Left lobe of liver (tissue), 2 donors: Measurements from ENCODE around the gene MAD1L1. TPM values are rescaled to one million over a fixed set of nuclear protein-coding genes. Genes with fewer than 3 reads are reported as not detected.
"Not testable (repeated sequence)": the region's sequence is repeated elsewhere in the genome, so short reads cannot be mapped to it uniquely, and the experiment has no call there.

Experiments
- ATAC-seq: fragments of 200-7000 bp; cut with Tn5 transposase; one replicate; pipeline ENCODE4 v1.9.1; 2020; ENCODE audit warnings: mild to moderate bottlenecking, moderate library complexity
- DNase-seq: peaks from one replicate; pipeline ENCODE4 v3.0.0-alpha.2; 2020; ENCODE audit warnings: low spot score
- total RNA-seq: library from RNA; stranded (reverse); gene quantifications from one replicate; pipeline ENCODE4 v1.2.1, GENCODE V29; 2021
- donor health status: DM: no; HTN: no; CAD: no; lungs with moderate emphysema.
- donor health status: DM: no; HTN: yes; CAD: no.

Gene MAD1L1
- total RNA-seq, 1 donor from 2014 or later, result 24.9 TPM

GRCh38 chr7:1996816-1997215, 235.9 kb downstream of the MAD1L1 start:
- ATAC-seq (no peak), DNase-seq (no peak)

GRCh38 chr7:1995911-1996420, 236.8 kb downstream of the MAD1L1 start:
- not testable (repeated sequence) for DNase-seq, ATAC-seq

- DNase-seq, result no peak
- ATAC-seq, result no peak
These were observed 237.3 kb downstream of the MAD1L1 start for GRCh38 chr7:1995426-1995825.

GRCh38 chr7:1994931-1995330, 237.8 kb downstream of the MAD1L1 start:
- no peak for DNase-seq
- no peak for ATAC-seq

GRCh38 chr7:1993776-1994740, 238.7 kb downstream of the MAD1L1 start:
- peak; percentile 66 for DNase-seq
- ATAC-seq, result peak; percentile 70

- ATAC-seq, result peak; percentile 70
- DNase-seq, result no peak
These were observed 239.6 kb downstream of the MAD1L1 start for GRCh38 chr7:1993031-1993695.

GRCh38 chr7:1992554-1992953, 240.2 kb downstream of the MAD1L1 start:
- DNase-seq (no peak), ATAC-seq (no peak)

- DNase-seq, result no peak
These were observed 242.6 kb downstream of the MAD1L1 start for GRCh38 chr7:1990001-1990670.

GRCh38 chr7:1989049-1989860, 243.5 kb downstream of the MAD1L1 start:
- DNase-seq (no peak), ATAC-seq (no peak)

More at GRCh38 chr7:1990001-1990670, 242.6 kb downstream of the MAD1L1 start:
- ATAC-seq, result no peak

- DNase-seq (no peak), ATAC-seq (no peak)
These were observed 244.2 kb downstream of the MAD1L1 start for GRCh38 chr7:1988533-1988930.

GRCh38 chr7:1987591-1988532, 244.9 kb downstream of the MAD1L1 start:
- DNase-seq, result no peak
- no peak for ATAC-seq

- no peak for DNase-seq
- ATAC-seq, result no peak
These were observed 245.6 kb downstream of the MAD1L1 start for GRCh38 chr7:1987084-1987535.

- ATAC-seq (no peak), DNase-seq (no peak)
These were observed 246.2 kb downstream of the MAD1L1 start for GRCh38 chr7:1986366-1987083.

- DNase-seq (no peak), ATAC-seq (no peak)
These were observed 246.8 kb downstream of the MAD1L1 start for GRCh38 chr7:1985936-1986335.

GRCh38 chr7:1985042-1985441, 247.7 kb downstream of the MAD1L1 start:
- DNase-seq (no peak), ATAC-seq (no peak)

- no peak for DNase-seq
- no peak for ATAC-seq
These were observed 250.9 kb downstream of the MAD1L1 start for GRCh38 chr7:1981878-1982230.

GRCh38 chr7:1981201-1981877, 251.4 kb downstream of the MAD1L1 start:
- no peak for ATAC-seq
- DNase-seq, result no peak
